GM19193 (cell line): Measurements from ENCODE around the gene MPP1.

Experiments used
- POLR2A ChIP-seq: IDR thresholded peaks from 4 replicates; pipeline ENCODE4 v1.6.1; 2011; ENCODE audit not compliant: insufficient read depth, insufficient read length; ENCODE audit errors: extremely low read depth

Gene MPP1

GRCh38 chrX:154818916-154819770, 13.9 kb upstream of the MPP1 start:
- TF ChIP-seq POLR2A = no peak

GRCh38 chrX:154815274-154815818, 10.1 kb upstream of the MPP1 start:
- TF ChIP-seq POLR2A = no peak

- no peak for TF ChIP-seq POLR2A
These were observed 8.5 kb upstream of the MPP1 start for GRCh38 chrX:154813801-154814200.

- TF ChIP-seq POLR2A = no peak
These were observed 7.2 kb upstream of the MPP1 start for GRCh38 chrX:154812341-154813101.

- TF ChIP-seq POLR2A = no peak
These were observed 4.8 kb upstream of the MPP1 start for GRCh38 chrX:154809939-154810665.

- TF ChIP-seq POLR2A = no peak
These were observed 1.7 kb upstream of the MPP1 start for GRCh38 chrX:154806837-154807501.

- no peak for TF ChIP-seq POLR2A
These were observed 409 bp upstream of the MPP1 start for GRCh38 chrX:154805696-154806091.

- TF ChIP-seq POLR2A = no peak
These were observed 876 bp downstream of the MPP1 start for GRCh38 chrX:154804261-154804956.

- no peak for TF ChIP-seq POLR2A
These were observed 2.3 kb downstream of the MPP1 start for GRCh38 chrX:154802947-154803346.

GRCh38 chrX:154800478-154801210, 4.6 kb downstream of the MPP1 start:
- no peak for TF ChIP-seq POLR2A

- no peak for TF ChIP-seq POLR2A
These were observed 5.5 kb downstream of the MPP1 start for GRCh38 chrX:154799556-154800348.

GRCh38 chrX:154797006-154797405, 8.3 kb downstream of the MPP1 start:
- no peak for TF ChIP-seq POLR2A
